ENCODE results near the gene CD83. TPM values are rescaled to one million over a fixed set of nuclear protein-coding genes. Genes with fewer than 3 reads are reported as not detected.

Gene CD83
- total RNA-seq, 2 experiments from 2014 or later = 45.0 to 46.9 TPM

DNA sequence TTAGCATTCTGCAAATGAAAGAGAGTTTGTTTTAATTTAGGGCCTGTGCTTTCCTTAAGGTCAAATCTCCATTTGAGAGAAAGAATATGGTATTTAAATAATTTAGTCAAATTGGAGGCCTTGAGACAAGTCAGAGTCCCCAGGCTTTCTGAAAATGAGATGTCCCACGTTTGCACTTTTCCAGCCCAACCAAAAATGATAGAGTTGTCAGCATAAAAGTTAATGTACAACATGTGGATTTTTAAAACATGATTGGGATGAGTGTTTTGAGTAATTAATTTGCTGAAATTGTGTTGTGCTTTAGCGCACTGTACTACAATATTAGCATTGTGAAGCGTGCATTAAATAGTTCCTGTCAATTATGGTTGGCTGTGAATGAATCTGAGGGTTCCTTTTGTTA is 10.0 kb downstream of the CD83 start:
- no peak for DNase-seq
- Mint-ChIP-seq H3K4me1 (peaks cover 46% of the 10 kb centered on the region), H3K36me3 (peaks cover 50% of the 10 kb centered on the region), H3K9me3 (no peaks in the 10 kb centered on the region), H3K4me3 (no peak overlapping the region), H3K27ac (no peak overlapping the region), H3K27me3 (no peaks in the 10 kb centered on the region)

DNA sequence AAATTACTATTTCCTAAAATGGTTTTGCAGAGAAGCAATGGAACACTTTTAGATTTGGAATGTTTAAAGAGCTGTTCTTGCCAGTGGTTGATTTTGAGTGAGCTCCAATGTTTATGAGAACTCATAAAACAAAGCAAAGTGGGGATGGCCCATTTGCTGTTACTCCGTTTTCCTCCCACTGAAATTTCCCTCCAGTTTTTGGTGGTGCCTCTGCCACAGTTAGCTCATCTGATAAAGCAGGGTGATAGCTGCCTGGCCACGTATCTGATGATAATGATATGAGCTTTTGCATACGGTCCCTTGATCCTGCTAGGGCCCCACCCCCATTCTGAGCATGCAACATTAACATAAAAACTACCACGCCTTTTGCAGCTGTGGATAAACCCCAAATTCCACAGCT is 10.4 kb downstream of the CD83 start:
- Mint-ChIP-seq H3K4me1 (peaks cover 44% of the 10 kb centered on the region), H3K36me3 (peaks cover 50% of the 10 kb centered on the region), H3K27me3 (no peaks in the 10 kb centered on the region), H3K4me3 (no peak overlapping the region), H3K27ac (no peak overlapping the region), H3K9me3 (no peaks in the 10 kb centered on the region)
- no peak for DNase-seq

DNA sequence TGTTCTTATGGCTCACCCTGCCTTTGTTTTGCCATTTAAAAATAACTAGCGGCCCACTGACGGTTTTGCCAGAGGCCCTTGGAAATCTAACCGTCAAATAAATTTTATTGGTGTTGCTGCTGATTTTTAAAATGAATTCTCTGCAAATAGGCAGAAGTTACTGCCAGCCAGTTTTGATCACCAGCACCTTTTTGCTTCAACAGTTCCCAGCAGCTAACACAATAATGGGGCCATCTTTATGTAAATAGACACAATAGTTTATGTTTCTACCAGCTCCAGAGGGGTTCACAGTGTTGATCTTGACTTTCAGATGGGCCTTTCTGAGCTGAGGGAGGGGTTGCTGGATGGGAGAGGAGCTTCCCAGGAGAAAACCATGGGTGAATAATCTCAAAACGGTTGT is 11.2 kb downstream of the CD83 start:
- no peak overlapping the region for H3K27ac Mint-ChIP-seq
- peaks cover 52% of the 10 kb centered on the region for H3K36me3 Mint-ChIP-seq
- no peaks in the 10 kb centered on the region for H3K27me3 Mint-ChIP-seq
- H3K4me3 Mint-ChIP-seq = no peak overlapping the region
- no peaks in the 10 kb centered on the region for H3K9me3 Mint-ChIP-seq
- DNase-seq = no peak
- peaks cover 39% of the 10 kb centered on the region for H3K4me1 Mint-ChIP-seq

DNA sequence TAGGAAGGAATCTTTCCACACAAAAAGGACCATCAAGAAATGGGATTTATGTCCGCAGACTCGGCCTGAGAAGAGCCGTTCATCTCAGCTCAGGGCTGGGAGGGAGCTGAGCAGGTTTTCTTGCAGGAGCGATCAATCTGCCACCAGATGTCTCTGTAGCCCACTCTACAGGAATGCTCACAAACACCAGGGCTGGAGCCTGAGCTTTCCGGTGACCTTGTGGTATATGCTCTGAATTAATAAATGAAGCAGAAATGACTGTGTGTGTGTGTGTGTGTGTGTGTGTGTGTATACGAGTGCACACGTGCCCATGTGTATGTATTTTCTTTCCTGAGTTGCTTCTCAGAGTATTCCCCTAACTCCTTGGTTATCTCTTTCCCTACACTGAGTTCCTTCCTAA is 12.0 kb downstream of the CD83 start:
- peaks cover 36% of the 10 kb centered on the region for H3K4me1 Mint-ChIP-seq
- H3K9me3 Mint-ChIP-seq = no peaks in the 10 kb centered on the region
- DNase-seq = no peak
- no peak overlapping the region for H3K27ac Mint-ChIP-seq
- peaks cover 55% of the 10 kb centered on the region for H3K36me3 Mint-ChIP-seq
- no peaks in the 10 kb centered on the region for H3K27me3 Mint-ChIP-seq
- H3K4me3 Mint-ChIP-seq = no peak overlapping the region

DNA sequence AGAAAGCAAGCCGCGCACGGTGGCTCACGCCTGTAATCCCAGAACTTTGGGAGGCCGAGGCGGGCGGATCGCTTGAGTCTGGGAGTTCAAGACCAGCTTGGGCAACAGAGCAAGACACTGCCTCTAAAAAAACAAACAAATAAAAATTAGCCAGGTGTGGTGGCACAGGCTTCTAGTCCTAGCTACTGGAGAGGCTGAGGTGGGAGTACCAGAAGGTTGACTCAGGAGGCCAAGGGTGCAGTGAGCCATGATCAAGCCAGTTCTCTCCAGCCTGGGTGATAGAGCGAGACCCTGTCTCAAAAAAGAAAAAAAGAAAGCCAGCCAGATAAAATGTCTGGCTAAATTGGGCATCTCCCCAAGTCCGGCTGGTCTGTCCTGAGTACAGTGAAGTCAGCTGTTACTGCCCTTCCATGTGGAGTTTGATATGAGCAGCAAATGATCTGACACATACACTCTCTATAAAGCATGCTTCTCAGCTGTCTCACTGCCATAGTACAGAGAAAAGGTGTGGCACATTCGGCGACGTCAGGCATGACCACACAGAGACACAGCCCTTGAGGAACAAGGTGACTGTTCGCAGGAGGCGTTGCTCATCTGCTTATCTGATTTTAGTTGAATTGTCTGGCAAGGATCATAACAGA is 13.0 kb downstream of the CD83 start:
- peaks cover 56% of the 10 kb centered on the region for H3K36me3 Mint-ChIP-seq
- no peak overlapping the region for H3K27ac Mint-ChIP-seq

DNA sequence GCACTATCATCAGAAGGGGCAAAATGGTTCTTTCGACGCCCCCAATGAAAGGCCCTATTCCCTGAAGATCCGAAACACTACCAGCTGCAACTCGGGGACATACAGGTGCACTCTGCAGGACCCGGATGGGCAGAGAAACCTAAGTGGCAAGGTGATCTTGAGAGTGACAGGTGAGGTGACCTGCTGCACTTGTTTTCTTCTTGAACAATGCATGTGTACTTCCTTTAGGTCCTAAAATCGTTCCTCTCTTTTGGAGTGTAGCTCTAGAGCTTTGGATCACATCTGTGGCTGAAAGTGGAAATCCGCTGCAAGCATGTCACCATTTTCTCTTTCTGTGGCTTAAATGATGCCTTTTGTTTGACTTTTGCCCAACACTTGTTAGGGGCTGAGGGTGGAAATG is 14.0 kb downstream of the CD83 start:
- H3K4me3 Mint-ChIP-seq = no peak overlapping the region
- no peak for DNase-seq
- no peak overlapping the region for H3K27ac Mint-ChIP-seq
- H3K36me3 Mint-ChIP-seq = peaks cover 57% of the 10 kb centered on the region
- no peaks in the 10 kb centered on the region for H3K9me3 Mint-ChIP-seq
- H3K4me1 Mint-ChIP-seq = peaks cover 25% of the 10 kb centered on the region
- H3K27me3 Mint-ChIP-seq = no peaks in the 10 kb centered on the region

More for the DNA sequence above, 13.0 kb downstream of the CD83 start:
- Mint-ChIP-seq H3K4me3 (no peak overlapping the region), H3K4me1 (peaks cover 33% of the 10 kb centered on the region), H3K9me3 (no peaks in the 10 kb centered on the region), H3K27me3 (no peaks in the 10 kb centered on the region)
- DNase-seq = no peak

DNA sequence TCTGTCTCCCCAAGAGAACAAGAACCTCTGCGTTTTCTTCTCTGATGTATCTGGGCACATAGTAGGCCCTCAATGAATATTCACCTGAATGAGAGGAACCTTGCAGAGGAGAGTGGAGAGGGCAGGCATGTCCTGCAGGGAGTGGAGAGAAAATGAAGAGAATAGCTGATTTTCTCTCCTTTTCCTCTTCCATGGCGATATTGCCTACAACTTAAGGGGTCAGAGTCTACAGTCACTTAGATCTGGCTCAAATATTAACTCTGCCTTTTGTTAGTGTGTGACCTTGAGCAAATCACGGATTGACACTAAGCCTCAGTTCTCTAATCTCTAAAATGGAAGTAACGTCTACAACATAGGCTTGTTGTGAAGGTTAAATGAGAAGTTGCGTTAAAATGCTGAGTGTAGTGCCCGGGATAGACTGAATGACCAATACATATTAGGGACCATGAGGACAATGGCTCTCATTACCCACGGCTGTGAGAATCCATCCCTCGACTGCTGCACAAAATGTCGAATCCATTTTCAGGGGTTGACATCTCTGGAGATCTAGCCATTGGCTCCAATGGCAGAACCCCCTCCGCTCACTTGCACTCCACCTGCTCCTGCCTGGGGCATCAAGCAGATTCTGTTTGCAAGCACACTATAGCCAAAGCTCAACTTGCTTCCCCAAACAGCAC is 14.8 kb downstream of the CD83 start:
- Mint-ChIP-seq H3K27me3 (no peaks in the 10 kb centered on the region), H3K4me1 (peaks cover 25% of the 10 kb centered on the region), H3K9me3 (no peaks in the 10 kb centered on the region), H3K4me3 (no peak overlapping the region), H3K36me3 (peaks cover 57% of the 10 kb centered on the region), H3K27ac (no peak overlapping the region)
- DNase-seq = no peak

DNA sequence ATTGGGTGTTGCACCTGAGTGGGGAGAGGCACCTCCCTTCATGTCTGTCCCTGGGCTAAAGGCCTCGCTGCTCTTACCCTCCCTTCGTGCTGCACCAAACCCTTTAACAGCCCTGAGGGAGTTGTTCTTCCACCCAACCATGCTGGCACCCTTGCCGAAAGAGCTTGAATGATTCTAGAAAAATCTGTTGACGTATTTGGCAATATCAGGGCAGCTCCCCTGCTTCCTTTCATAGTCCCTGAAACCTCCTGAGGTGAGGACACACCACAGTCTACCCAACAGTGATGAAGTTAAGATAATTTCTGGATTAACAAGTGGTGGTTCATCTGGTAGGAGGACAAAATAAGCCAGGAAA is 15.3 kb downstream of the CD83 start:
- Mint-ChIP-seq H3K9me3 (no peaks in the 10 kb centered on the region), H3K36me3 (peaks cover 56% of the 10 kb centered on the region), H3K27ac (no peak overlapping the region), H3K4me3 (no peak overlapping the region), H3K27me3 (no peaks in the 10 kb centered on the region), H3K4me1 (peaks cover 22% of the 10 kb centered on the region)
- no peak for DNase-seq

DNA sequence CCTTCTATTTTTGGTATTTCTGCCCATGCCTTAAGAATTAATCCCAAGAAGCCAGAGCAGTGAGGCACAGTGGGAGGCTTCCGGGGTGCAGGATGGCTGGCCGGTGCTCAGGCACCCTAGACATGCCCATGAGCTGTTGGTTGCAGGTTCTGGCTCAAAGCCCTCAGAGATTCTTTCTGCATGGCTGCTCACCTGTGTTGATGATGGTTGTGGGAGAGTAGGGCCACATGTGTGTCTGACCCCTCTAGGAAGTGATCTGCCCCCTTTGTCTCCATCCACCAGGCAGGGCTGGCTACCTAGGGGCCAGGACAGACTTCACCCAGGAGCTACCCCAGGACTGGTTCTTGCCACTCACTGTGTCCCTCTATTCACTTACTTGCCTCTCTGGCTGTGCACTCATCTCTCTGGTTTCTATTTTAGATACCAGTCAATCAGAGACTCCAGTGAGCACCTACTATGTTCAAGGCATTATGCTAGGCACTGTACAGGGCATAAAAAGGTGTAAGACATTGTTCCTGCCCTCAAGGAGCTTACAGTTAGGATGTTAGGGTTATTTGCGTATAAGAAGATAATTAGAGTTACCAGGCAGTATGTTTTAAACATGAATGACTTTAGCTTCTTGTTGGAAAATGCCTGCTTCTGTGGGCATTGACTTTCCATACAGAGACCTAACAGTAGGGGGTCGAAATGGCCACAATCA is 16.8 kb downstream of the CD83 start:
- peaks cover 47% of the 10 kb centered on the region for H3K36me3 Mint-ChIP-seq
- no peak for DNase-seq
- H3K27ac Mint-ChIP-seq = no peak overlapping the region
- H3K27me3 Mint-ChIP-seq = no peaks in the 10 kb centered on the region
- H3K4me1 Mint-ChIP-seq = peaks cover 9% of the 10 kb centered on the region
- no peak overlapping the region for H3K4me3 Mint-ChIP-seq
- no peaks in the 10 kb centered on the region for H3K9me3 Mint-ChIP-seq

DNA sequence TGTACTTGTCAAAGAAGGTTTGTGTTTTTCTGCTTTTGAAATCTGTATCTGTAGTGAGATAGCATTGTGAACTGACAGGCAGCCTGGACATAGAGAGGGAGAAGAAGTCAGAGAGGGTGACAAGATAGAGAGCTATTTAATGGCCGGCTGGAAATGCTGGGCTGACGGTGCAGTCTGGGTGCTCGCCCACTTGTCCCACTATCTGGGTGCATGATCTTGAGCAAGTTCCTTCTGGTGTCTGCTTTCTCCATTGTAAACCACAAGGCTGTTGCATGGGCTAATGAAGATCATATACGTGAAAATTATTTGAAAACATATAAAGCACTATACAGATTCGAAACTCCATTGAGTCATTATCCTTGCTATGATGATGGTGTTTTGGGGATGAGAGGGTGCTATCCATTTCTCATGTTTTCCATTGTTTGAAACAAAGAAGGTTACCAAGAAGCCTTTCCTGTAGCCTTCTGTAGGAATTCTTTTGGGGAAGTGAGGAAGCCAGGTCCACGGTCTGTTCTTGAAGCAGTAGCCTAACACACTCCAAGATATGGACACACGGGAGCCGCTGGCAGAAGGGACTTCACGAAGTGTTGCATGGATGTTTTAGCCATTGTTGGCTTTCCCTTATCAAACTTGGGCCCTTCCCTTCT is 18.4 kb downstream of the CD83 start:
- Mint-ChIP-seq H3K27ac (no peak overlapping the region), H3K4me3 (no peak overlapping the region), H3K4me1 (no peaks in the 10 kb centered on the region), H3K36me3 (peaks cover 39% of the 10 kb centered on the region), H3K27me3 (no peaks in the 10 kb centered on the region), H3K9me3 (no peaks in the 10 kb centered on the region)
- DNase-seq = no peak

DNA sequence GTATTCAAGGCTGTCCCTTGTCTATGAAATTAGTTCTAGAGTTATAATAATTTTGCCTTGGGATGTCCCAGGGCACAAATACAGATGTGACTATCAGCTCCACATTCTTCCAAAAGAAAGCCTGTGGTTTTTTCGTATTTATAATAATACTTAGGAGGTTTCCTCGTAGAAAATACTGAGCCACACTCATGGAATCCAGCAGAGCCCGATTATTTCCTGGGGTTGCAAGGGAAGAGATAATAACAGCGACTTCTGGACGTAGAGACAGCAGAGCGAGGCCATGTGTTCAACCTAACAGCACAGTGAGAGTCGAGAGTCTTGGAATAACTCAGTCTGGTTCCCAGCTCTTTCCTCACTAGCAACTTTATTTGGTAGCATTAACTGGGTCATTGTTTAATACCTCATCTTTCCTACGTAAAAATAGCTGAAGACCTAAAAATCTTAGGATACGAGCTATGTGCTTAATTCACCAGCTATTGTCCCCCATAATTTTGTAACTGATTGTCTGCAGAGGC is 21.2 kb downstream of the CD83 start:
- DNase-seq = no peak
- no peaks in the 10 kb centered on the region for H3K27me3 Mint-ChIP-seq
- H3K36me3 Mint-ChIP-seq = peaks cover 22% of the 10 kb centered on the region
- H3K27ac Mint-ChIP-seq = no peak overlapping the region
- no peaks in the 10 kb centered on the region for H3K9me3 Mint-ChIP-seq
- no peak overlapping the region for H3K4me3 Mint-ChIP-seq
- H3K4me1 Mint-ChIP-seq = no peaks in the 10 kb centered on the region

DNA sequence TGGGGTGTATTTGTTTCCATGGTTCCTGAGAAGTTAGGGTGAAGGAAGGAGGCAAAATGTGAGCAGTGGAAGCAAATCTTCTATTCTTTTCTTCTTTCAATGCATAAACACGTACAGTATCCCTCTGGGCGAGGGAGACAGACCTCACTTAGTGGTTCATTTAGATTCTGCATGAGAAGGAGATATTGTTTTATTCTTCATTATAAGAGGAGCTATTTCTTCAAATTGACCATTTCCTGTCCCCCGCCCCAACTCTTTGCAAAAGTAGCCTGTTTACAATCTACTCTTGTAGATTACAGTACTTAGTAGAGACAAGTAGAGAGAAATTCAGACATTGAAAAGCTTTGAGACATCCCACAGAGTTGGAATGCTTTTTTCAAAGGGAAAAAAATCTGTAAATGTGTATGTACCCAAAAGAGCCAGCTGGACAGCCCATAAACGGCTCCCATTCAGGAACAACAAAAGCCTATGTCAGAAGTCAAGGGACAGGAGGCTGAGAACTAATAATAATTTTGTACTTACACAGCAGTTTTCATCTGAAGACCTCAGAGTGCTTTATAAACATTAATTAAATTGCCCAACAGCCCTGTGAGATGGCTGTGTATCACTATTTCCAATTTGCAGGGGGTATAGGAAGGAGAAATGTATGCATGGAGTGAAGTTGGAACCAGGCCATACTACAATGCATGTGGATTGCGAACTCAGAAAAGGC is 23.9 kb downstream of the CD83 start:
- Mint-ChIP-seq H3K4me1 (peaks cover 7% of the 10 kb centered on the region), H3K27me3 (no peaks in the 10 kb centered on the region), H3K4me3 (no peak overlapping the region), H3K9me3 (no peaks in the 10 kb centered on the region), H3K27ac (no peak overlapping the region), H3K36me3 (no peaks in the 10 kb centered on the region)
- DNase-seq = no peak

DNA sequence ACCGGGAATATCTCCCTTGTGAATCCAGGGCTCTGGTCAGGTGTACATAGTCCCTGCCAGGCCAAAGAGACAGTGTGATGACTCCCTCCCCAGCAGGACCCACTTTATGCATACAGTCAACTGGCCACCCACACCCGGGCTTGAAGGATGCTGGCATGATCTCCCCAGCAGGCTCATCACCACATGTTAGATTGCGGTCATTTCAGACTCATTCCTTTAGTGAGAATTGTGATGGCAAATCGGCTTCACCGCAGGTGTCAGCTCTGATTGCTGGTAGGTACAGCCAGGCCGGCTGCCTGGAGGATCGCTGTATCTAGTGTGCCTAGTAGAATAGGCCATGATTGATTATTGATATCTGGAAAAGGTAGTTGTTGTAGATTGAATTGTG is 24.5 kb downstream of the CD83 start:
- Mint-ChIP-seq H3K36me3 (no peaks in the 10 kb centered on the region), H3K27ac (no peak overlapping the region)

DNA sequence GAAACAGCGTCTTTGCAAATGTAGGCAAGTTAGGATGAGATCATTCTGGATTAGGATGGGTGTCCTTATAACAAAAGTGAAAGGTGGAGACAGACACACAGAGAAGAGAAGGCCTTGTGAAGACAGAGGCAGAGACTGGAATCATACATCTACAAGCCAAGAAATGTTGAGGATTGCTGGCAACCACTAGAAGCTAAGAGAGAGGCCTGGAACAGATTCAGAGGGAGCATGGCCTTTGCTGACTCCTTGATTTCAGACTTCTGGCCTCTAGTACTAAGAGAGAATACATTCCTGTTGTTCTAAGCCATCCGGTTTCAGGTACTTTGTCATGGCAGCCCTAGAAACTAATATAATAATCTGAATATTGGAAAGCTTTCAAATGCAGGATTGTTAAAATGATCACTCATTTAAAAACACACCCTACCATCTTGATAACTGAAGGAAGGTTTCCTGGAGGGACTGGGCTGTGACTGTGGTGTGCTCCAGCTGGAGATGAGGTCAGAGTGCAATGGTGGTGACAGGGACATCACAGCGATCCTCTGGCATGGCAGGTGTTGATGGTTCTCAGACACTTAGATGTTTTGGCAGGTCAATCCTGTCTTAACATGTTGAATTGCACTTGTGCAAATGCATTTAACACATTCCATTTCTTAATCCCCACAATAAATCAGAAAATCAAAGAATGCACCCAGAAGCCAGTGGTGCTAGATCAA is 25.1 kb downstream of the CD83 start:
- Mint-ChIP-seq H3K27ac (no peak overlapping the region), H3K9me3 (no peaks in the 10 kb centered on the region), H3K27me3 (no peaks in the 10 kb centered on the region), H3K4me1 (peaks cover 7% of the 10 kb centered on the region), H3K4me3 (no peak overlapping the region), H3K36me3 (no peaks in the 10 kb centered on the region)
- DNase-seq = no peak

More for the DNA sequence above, 24.5 kb downstream of the CD83 start:
- Mint-ChIP-seq H3K27me3 (no peaks in the 10 kb centered on the region), H3K9me3 (no peaks in the 10 kb centered on the region), H3K4me1 (peaks cover 7% of the 10 kb centered on the region), H3K4me3 (no peak overlapping the region)
- no peak for DNase-seq

Measured in activated naive CD8-positive, alpha-beta T cell treated with anti-CD3 and anti-CD28 coated beads for 36 hours (primary cell).